M059J (cell line): ENCODE measurements around the gene PIP5K1C. TPM values are rescaled to one million over a fixed set of nuclear protein-coding genes. Genes with fewer than 3 reads are reported as not detected.

Source experiments
- DNase-seq: peaks from one replicate; pipeline ENCODE4 v3.0.0-alpha.2; 2012; ENCODE audit warnings: low read depth
- total RNA-seq: library from RNA; depleted of rRNA; stranded (reverse); fragments of >200 nt; shearing (Covaris generic); gene quantifications from 2 replicates; pipeline ENCODE4 v1.2.3, GENCODE V29; 2014

PIP5K1C gene
- total RNA-seq, 1 experiment from 2014 or later: 15.8 TPM

DNA sequence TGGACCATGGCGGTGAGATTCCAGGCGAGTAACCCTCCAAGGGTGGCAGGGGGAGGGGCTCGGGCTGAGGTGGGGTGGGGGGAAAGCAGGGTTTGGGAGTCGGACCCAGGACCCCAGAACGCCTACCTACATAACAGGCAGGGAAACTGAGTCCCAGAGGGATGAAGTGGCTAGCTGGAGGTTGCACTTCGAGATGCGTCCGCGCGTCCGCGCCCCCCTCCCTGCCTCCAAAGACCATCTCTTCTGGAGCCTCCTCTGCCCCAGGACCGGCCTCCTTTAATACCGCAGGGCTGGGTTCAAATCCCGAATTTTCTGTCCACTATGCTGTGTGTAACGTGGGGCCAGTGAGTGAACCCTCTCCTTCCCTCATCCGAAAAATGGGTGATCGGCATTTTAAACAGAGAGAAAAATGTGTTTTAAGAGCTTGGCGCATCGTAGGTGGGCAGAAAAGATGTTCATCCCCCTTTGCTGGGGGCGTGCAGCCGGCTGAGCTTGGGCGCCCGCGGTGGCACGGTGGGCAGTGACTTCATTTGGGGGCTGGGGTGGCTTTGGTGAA, 21.7 kb upstream of the PIP5K1C start:
- DNase-seq: no peak

- peak; percentile 76 for DNase-seq
These were observed 21.0 kb upstream of the PIP5K1C start for GRCh38 chr19:3721131-3721886.

- no peak for DNase-seq
These were observed 20.2 kb upstream of the PIP5K1C start for GRCh38 chr19:3720349-3720917.

DNA sequence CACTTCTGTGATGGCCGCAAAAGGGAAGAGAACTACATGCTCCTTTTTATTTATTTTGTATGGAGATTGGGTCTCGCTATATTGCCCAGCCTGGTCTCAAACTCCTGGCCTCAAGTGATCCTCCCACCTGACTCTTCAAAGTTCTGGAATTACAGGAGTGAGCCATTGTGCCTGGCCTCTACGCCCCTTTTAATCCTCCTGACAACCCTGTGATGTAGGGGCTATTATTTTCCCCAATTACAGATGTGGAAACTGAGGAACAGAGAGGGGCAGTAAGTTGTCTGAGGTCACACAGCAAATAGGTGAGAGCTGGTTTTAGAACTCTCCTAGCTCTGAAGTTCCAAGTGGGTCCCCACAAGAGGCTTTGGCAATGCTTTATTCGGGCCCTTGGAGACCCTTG, 19.6 kb upstream of the PIP5K1C start:
- DNase-seq: no peak

GRCh38 chr19:3716147-3716668, 15.9 kb upstream of the PIP5K1C start:
- DNase-seq: peak; percentile 39

- DNase-seq: no peak
These were observed 12.7 kb upstream of the PIP5K1C start for GRCh38 chr19:3712663-3713611.

DNA sequence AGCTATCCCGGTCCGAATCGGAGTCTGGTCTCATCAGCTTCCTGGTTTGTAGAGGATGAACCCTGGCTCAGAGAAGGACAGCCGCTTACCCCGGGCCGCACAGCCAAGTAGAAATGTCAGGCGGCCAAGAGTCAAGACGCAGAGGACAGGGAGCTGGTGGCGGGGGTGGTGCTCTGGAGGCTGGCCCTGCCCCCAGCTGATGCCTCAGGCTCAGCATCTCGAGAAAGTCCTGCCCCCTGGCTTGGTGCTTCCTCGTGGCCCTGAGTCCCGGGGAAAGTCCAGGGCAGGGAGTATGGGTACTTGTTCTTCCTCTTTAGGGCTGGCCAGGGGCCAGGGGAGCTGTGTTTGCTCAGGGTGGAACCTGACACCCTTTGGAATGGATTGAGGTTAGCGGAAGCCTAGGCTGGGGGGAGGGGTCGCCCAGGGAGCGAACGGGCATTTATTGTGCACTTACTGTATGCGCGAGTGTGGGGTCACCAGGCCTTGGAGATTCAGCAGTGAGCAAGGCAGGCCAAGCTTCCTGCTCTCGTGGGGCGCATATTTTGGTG, 10.1 kb upstream of the PIP5K1C start:
- peak; percentile 61 for DNase-seq

DNA sequence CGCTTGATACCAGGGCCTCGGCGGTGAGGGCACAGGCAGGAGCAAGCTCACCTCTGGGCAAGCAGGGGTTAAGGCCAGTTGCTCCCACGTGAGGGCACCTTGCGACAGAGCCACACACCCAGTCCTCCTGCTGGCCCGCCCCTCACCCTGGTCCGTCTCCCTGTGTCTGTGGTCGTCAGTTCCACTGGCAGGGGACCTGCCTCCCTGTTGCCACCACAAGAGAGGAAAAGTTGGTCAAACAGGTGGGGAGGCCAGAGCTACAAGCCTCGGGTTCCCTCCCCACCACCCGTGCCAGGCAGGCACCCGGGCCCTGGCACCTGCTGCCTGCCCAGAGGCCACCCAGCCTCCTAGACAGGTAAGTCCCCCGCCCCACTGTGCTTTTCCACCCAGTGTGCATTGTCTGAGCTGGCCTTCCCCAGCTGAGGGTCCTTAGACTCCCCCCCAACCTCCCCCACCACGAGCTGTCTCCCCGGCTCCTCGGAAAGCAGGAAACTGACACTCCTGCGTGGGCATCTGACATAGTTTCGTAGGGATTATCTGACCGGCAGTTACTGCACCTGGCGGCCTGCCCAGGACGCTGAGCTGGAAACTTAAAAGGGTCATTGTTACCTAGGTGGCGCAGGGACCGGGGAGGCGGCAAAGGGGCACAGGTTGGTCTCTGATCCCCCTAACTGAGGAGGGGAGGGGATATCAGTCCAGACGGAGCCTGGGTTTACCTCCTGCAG, 8.1 kb upstream of the PIP5K1C start, which contains the start of gene TJP3:
TSS of gene TJP3 (plus strand) at position 178 of the 725 bp plus-strand sequence. CDS start 20,049 bp downstream, outside the sequence.
- DNase-seq: peak; percentile 45

DNA sequence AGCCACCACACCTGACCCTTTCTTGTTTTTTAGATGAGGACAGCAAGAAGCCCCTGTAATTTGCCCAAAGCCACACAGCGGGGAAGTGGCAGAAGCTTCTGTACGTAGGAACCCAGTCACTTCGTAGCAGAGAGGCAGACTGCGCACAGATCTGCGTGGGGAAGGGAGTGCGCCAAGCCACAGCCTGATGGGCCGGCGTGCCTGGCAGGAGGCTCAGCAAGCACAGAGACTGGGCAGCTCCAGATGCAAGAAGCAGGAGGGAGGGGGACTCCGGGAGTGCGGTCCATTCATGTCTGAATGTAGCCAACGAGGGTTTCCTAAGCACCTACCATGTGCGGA, 7.6 kb upstream of the PIP5K1C start:
- no peak for DNase-seq

DNA sequence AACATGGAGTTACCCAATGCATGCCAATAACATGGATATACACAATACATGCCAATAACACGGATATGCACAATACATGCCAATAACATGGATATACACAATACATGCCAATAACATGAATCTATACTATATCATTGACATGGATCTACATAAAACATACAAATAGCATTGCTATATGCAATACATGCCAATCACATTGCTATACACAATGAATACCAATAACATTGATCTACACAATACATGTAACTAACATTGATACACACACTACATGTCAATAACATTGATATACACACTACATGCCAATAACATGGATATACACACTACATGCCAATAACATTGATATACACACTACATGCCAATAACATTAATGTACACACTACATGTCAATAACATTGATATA, 932 bp upstream of the PIP5K1C start:
- no peak for DNase-seq

DNA sequence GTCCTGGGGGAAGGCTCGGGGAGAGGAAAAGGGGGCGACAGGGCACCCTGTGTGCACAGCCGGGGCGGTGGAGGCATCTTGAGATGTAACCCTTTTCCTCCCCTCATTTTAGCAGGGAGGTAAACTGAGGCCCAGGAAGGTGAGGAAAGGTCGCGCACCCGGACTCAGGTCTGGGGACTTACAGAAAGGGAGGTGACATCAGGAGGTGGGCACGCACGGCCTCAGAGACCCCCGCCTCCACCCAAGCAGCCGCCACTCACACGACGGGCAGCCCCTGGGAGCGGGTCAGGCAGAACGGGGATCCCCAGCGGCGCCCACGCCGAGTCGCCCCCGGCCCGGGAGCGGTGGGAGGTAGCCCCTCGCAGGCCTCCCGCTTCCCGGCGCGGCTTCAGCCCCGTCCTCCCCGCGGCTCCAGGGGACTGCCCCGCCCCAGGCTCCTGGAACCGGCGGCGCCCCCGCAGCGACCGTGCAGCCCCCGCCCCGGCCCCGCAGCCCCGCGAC, 477 bp downstream of the PIP5K1C start:
- DNase-seq: no peak

- peak; percentile 62 for DNase-seq
These were observed 1.1 kb downstream of the PIP5K1C start for GRCh38 chr19:3698974-3699740.

- DNase-seq: no peak
These were observed 1.8 kb downstream of the PIP5K1C start for GRCh38 chr19:3698386-3698950.

DNA sequence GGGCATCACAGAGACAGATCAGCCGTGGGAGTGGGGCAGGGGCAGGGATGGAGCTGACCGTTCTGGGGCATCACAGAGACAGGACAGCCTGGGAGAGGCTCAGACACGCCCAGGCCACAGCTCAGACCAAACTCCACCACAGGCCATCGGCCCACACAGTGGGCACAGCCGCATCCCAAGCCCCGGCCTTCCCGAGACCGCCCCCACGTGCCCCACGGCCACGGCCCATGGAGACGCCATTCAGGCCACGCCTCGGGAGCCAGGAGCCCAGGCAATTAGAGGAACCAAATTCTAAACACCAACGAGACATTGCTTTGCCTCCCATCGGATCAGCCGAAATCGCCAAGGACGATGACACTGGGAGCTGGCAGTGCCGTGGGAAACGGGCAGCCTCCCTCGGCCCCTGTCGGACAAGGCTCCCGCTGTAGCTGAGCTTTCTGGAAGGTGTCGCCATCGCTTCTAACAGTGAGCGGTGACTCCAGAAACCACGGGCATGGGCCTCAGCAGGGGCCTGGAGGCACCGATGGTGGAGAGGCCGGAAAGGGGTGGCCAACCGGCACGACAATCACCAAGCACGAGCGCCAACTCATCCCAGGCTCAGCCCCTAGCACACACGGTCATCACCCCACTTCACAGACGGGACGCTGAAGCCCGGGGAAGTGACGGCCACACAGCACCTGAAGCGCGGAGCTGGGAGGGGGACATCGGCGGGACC, 2.4 kb downstream of the PIP5K1C start:
- no peak for DNase-seq

DNA sequence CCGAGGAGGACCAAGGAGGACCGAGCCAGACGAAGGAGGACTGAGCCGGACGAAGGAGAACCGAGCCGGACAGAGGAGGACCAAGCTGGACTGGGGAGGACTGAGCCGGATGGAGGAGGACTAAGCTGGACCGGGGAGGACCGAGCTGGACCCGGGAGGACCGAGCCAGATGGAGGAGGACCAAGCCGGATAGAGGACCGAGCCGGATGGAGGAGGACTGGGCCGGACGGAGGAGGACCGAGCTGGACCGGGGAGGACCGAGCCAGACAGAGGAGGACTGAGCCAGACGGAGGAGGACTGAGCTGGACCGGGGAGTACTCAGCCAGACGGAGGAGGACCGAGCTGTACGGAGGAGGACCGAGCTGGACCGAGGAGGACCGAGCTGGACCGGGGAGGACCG, 3.2 kb downstream of the PIP5K1C start:
- no peak for DNase-seq

GRCh38 chr19:3696660-3696995, 3.6 kb downstream of the PIP5K1C start:
- no peak for DNase-seq

- no peak for DNase-seq
These were observed 4.1 kb downstream of the PIP5K1C start for GRCh38 chr19:3695986-3696659.

GRCh38 chr19:3695124-3695733, 5.0 kb downstream of the PIP5K1C start:
- no peak for DNase-seq
